GM12892 (cell line): ENCODE measurements around the gene PHLDB3.

ENCODE experiments used
- POLR2A ChIP-seq: IDR thresholded peaks from 2 replicates; pipeline ENCODE4 v1.6.1; 2011; ENCODE audit warnings: low read depth, low read length, control low read depth
- POLR2AphosphoS5 ChIP-seq: IDR thresholded peaks from 2 replicates; pipeline ENCODE4 v1.6.1; 2011; ENCODE audit warnings: low read depth, low read length, control low read depth
- TAF1 ChIP-seq: IDR thresholded peaks from 2 replicates; pipeline ENCODE4 v1.6.1; 2011; ENCODE audit warnings: low read depth, mild to moderate bottlenecking, control low read depth, low read length, borderline replicate concordance

DNA sequence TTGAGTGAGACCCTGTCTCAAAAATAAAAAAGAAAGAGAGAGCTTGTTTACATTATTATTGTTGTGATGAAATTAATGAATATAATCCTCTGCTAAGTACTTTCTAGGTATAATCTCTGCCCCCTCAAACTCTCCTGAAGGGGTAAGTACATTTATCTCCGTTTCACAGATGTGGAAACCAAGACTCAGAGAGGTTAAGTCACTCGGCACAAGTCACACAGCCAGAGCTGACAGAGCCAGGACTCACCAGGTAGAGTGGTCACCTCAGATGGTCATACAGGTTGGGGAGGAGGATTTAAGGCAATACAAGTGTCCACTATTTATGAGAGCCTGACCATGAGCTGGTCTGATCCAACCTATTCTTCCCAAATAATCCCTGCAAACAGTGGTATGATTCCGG lies 24.0 kb downstream of the PHLDB3 start:
- no peak for TF ChIP-seq POLR2A
- TF ChIP-seq POLR2AphosphoS5, result no peak
- no peak for TF ChIP-seq TAF1
